ENCODE measurements around the gene SYT6. TPM values are rescaled to one million over a fixed set of nuclear protein-coding genes. Genes with fewer than 3 reads are reported as not detected.

Gene SYT6
- total RNA-seq, 1 experiment from 2014 or later, result 66.0 TPM

GRCh38 chr1:114164840-114165543 is 11.3 kb upstream of the SYT6 start:
- H3K27ac ChIP-seq (ENCODE audit: low read depth, low read length, poor library complexity, severe bottlenecking), result no peak overlapping the region
- BruUV-seq (replicated peaks), result no TSS peak
- no peaks in the 10 kb centered on the region for H3K9me3 ChIP-seq (ENCODE audit: low read depth, low read length, poor library complexity, severe bottlenecking)
- no peaks in the 10 kb centered on the region for H3K27me3 ChIP-seq (replicated peaks; ENCODE audit: insufficient read depth, low read depth, low read length, poor library complexity)
- no peak overlapping the region for H3K4me3 ChIP-seq (ENCODE audit: low read depth, low read length, poor library complexity, severe bottlenecking)
- no peak for TF ChIP-seq EZH2 (IDR thresholded peaks at IDR 0.05; ENCODE audit: borderline replicate concordance, low read depth, low read length, poor library complexity, severe bottlenecking)
- no peak for TF ChIP-seq CTCF (conservative IDR thresholded peaks at IDR 0.05; ENCODE audit: low read depth, low read length)
- no peaks in the 10 kb centered on the region for H3K36me3 ChIP-seq (ENCODE audit: insufficient read depth, low read length, poor library complexity, severe bottlenecking)
- no peak for DNase-seq (ENCODE audit: low spot score)
- intact Hi-C loops (cut with micrococcal nuclease; ENCODE audit: unreplicated experiment), result no loop called here
- ChIA-PET CTCF (interaction anchor here (0.5 kb wide), 1 partner anchor 186 kb away, joined by 7 read pairs; no protein-coding TSS in a partner anchor), POLR2A (ENCODE audit: low non-redundant PET) (no interaction called here)
- peaks cover 3% of the 10 kb centered on the region for H3K4me1 ChIP-seq (ENCODE audit: insufficient read depth, low read length, poor library complexity, severe bottlenecking)

GRCh38 chr1:114159941-114160340 is 6.3 kb upstream of the SYT6 start:
- POLR2A ChIA-PET (ENCODE audit: low non-redundant PET), result no interaction called here

DNA sequence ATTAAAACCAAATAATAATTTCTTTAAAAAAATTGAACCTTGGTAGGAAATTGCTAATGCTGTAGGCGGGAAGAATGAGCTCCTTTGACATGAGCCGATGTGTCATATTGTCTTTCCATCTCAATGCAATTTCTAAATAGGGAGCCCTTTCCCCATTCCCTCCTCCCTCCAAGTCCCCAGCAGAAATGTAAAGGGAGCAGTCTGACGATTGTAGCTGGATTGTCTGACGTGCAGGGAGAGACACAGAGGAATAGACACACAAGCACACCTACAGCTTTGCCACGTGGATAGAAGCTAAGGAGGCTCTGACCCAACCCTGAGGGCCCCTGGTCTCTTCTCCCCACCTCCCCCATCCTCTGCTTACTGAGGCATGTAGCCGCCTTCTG is 3.6 kb upstream of the SYT6 start:
- Histone ChIP-seq H3K27me3 (replicated peaks; ENCODE audit: insufficient read depth, low read depth, low read length, poor library complexity) (no peaks in the 10 kb centered on the region), H3K9me3 (ENCODE audit: low read depth, low read length, poor library complexity, severe bottlenecking) (no peaks in the 10 kb centered on the region), H3K4me1 (ENCODE audit: insufficient read depth, low read length, poor library complexity, severe bottlenecking) (peaks cover 12% of the 10 kb centered on the region), H3K4me3 (ENCODE audit: low read depth, low read length, poor library complexity, severe bottlenecking) (no peak overlapping the region), H3K36me3 (ENCODE audit: insufficient read depth, low read length, poor library complexity, severe bottlenecking) (no peaks in the 10 kb centered on the region), H3K27ac (ENCODE audit: low read depth, low read length, poor library complexity, severe bottlenecking) (no peak overlapping the region)
- ChIA-PET POLR2A (ENCODE audit: low non-redundant PET) (interaction anchor here (0.5 kb wide), 1 partner anchor 1187 kb away, joined by 10 read pairs; no protein-coding TSS in a partner anchor), CTCF (interaction anchor here (0.8 kb wide), 1 partner anchor 178 kb away, joined by 3 read pairs; the partner anchor contains the start of gene OLFML3)
- no peak for DNase-seq (ENCODE audit: low spot score)
- no peak for TF ChIP-seq EZH2 (IDR thresholded peaks at IDR 0.05; ENCODE audit: borderline replicate concordance, low read depth, low read length, poor library complexity, severe bottlenecking)
- intact Hi-C loops (cut with micrococcal nuclease; ENCODE audit: unreplicated experiment), result no loop called here
- BruUV-seq (replicated peaks), result no TSS peak

More at GRCh38 chr1:114159941-114160340, 6.3 kb upstream of the SYT6 start:
- CTCF ChIA-PET, result no interaction called here
- Histone ChIP-seq H3K4me3 (ENCODE audit: low read depth, low read length, poor library complexity, severe bottlenecking) (no peak overlapping the region), H3K27me3 (replicated peaks; ENCODE audit: insufficient read depth, low read depth, low read length, poor library complexity) (no peaks in the 10 kb centered on the region), H3K36me3 (ENCODE audit: insufficient read depth, low read length, poor library complexity, severe bottlenecking) (no peaks in the 10 kb centered on the region), H3K27ac (ENCODE audit: low read depth, low read length, poor library complexity, severe bottlenecking) (no peak overlapping the region), H3K9me3 (ENCODE audit: low read depth, low read length, poor library complexity, severe bottlenecking) (no peaks in the 10 kb centered on the region), H3K4me1 (ENCODE audit: insufficient read depth, low read length, poor library complexity, severe bottlenecking) (peaks cover 3% of the 10 kb centered on the region)
- no TSS peak for BruUV-seq (replicated peaks)
- intact Hi-C loops (cut with micrococcal nuclease; ENCODE audit: unreplicated experiment), result no loop called here
- DNase-seq (ENCODE audit: low spot score), result no peak
- TF ChIP-seq EZH2 (IDR thresholded peaks at IDR 0.05; ENCODE audit: borderline replicate concordance, low read depth, low read length, poor library complexity, severe bottlenecking) (no peak), CTCF (conservative IDR thresholded peaks at IDR 0.05; ENCODE audit: low read depth, low read length) (no peak)
